GM18520 (cell line): ENCODE measurements around the gene DNAAF1.
"Not testable (repeated sequence)": the region's sequence is repeated elsewhere in the genome, so short reads cannot be mapped to it uniquely, and the experiment has no call there.

Experiments used
- ATAC-seq: cut with Tn5 transposase; IDR thresholded peaks from one replicate; pipeline ENCODE4 v1.9.1; 2021; ENCODE audit not compliant: unreplicated experiment

The DNAAF1 gene

DNA sequence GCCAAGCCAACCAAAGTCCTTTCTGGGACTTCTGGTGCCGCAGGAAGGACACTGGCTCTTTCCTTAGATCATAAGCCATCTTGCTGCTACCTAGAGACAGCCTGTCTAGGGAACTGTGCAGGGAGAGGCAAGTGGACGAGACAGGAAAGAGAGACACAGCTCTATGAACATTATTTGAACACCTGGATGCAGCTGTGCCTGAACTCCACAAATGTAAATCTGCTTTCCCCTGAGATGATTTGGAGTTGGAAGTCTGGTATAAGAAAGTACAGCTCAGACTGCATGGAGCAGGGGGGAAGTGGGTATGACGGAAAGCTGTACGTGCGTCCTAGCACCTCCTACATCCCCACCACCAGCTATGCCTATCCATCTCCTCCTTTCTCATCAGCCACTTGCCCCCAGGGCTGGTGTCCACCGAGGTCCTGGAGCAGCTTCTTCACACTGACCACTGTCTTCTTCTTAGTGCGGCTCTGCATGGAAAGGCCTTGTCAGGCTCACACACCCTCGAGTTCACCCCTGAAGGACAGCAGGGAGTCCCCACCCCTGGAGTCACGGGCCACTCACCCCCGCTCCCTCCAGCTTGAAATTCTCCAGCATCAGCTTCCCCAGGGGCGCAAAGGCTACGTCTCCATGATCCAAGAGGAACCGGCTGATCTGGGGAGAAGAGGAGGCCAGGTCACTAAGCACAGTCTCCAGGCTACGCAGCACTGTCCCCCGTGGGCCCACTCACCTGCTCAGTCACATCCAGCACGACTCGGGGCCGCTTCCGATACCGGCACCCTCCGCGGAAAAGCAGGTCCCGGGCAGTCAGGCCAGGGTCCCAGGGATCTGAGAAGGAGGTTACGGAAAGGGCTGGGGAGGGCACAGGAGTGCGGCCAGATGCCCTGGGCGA is 37.8 kb downstream of the DNAAF1 start:
- no peak for ATAC-seq

DNA sequence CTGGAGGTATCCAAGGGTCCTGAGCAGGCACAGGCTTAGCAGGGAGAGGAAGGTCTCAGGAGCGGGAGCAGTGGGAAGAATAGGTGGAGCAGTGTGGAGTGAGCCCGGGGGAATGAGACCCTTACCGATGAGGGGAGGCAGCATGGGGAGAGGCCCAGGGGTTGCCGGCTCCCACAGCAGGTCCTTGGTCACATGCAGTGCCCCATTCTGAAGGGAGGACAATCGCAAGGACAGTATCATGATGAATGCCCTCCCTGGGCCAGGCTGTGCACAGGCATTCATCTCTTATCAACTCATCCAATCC is 38.4 kb downstream of the DNAAF1 start:
- no peak for ATAC-seq

DNA sequence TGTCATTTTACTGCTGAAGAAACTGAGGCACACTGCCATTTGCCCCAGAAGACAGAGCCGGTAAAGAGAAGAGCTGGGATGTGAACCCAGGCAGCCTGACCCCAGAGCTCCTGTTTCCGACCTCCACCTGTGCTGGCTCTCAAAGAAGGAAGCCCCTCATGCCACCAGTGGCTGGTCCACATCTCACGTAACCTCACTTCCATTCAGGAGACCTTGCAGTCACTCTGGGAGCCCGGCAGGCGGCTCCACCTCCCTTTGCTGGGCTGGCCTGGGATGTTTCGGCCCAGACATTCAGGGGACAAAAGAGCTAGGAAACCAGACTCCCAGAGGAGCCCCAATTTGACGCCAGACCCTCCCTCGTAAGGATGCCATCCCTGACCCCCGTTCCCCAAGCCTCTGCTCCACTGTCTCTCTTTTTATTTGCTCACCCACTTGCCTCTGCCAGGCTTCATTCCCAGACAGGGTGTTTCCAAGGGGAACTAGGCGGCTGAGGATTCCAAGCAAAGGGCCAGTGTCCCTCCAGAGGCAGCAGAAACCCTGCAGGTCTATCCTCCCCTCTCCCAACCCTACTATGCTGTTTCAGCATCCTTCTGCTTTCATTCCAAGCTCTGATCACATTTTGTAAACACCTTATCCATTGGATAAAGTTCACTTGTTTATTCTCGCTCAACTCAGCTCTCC is 38.9 kb downstream of the DNAAF1 start:
- ATAC-seq: no peak

DNA sequence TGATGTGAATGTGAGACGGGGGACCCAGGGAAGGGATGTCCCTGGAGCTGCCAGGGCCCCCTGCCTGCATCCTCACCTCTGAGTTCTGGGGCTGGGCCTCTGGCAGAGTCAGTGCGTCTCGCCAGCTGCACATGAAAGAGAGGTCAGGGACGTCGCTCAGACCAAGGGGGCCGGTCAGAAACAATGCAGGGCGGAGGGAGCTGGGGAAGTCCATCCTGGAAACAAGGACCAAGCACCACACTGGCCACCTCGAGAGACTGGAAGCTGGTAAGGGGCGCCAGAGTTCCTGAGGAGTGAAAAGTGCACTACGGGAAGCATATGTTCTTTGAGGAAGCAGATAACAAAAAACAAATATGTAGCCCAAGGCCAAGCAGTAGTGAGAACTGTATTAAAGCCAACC is 39.7 kb downstream of the DNAAF1 start:
- ATAC-seq: no peak

DNA sequence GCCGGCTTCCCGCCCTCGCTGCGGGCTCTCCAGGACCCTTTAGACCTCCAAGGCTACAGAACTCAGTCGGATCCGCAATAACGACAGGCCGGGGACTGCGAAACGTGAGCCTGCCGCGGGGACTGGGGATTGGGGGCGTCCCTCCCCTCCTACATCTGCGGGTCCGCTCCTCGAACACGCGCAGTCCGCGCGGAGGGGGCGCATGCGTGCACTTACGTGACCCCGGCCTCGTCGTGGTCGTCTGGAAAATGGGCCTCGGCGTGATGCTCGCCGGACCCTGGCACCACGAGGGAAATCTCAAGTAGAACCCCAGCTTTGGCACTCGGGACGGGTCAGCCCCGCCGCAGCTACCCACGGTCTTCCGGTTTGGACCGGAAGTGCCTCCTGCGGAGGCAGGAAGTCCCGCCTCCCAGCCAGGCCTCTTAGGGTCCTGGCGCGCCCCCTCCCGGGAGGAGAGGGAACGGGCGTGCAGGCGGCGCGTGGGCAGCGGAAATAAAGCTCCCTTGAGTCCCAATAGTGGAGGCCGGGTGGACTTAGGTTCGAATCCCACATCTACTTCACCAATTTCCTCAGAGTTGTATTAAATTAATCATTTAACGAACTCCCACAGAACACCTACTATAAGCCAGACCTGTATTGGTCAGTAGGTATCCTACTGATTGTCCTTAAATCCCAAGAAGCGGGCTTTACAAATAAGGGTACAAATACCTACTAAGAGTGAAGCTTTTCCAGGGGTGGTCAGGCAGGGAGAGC is 41.8 kb downstream of the DNAAF1 start, which contains the start of gene TAF1C:
Gene TAF1C (minus strand): TSS at position 373 of the 753 bp plus-strand sequence. CDS start 2,069 bp downstream, outside the sequence.
- ATAC-seq: peak; percentile 88

DNA sequence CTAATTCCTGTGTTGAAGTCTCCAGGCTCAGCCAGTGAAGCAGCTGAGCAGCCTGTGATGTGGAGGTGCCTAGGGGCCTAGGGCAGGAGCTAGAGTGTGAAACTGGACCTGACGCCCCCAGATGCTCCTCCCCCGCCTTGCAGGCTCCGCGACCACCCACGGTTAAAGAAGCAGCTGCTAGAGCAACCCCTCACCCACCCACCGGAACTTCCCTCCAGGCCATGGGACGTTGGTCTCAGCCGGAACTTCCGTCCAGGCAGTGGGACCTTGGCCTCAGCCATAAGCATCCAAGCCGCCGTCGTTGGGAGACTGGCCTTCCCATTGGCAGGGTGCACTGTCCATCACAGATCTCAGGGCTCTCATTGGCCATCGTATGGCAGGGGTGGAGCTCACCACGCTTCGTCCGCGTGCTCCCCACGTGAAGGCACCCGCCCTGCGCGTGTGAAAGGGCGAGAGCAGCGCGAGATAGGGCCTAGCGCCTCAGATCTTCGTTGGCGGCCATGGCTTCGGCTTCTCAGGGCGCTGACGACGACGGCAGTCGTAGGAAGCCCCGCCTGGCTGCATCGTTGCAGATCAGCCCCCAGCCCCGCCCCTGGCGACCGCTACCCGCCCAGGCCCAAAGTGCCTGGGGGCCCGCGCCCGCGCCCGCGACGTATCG is 45.8 kb downstream of the DNAAF1 start, which contains the start of gene ADAD2:
Gene ADAD2 (plus strand): TSS at position 427 of the 658 bp plus-strand sequence. CDS start 74 bp downstream, at position 501.
- no peak for ATAC-seq

DNA sequence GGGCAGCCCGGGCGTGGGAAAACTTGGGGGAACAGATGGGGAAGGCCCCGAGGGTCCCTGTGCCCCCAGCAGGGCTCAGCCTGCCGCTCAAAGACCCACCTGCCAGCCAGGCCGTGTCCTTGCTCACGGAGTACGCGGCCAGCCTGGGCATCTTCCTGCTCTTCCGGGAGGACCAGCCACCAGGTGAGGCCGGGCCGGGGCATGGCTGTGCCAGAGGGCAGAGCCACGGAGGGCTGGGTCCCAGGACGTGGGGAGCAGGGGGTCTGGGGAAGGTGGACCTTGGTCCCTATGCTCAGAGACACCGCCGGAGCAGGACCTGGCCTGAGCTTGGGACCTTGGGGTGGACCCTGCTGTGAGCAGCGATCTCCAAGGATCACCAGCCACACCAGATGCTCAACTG is 46.4 kb downstream of the DNAAF1 start:
- no peak for ATAC-seq

DNA sequence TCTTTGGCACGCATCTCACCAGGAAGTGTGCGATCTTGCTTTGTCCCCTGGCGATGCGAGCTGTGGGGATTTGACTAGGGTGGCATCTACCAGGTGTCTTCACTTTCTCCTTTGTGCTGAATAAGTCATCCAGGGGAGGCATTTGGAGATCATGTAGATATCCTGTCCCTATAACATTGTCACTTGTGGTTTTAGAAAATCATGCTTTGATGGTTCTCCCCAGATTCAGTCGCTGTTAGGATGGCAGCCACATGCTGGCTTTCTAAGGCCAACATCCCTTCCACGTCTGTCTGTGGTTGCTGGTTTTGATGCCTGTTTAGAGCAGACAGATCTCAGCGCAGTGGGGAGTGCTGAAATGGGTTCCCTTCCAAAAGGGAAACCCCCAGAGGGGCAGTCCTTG is 48.4 kb downstream of the DNAAF1 start:
- ATAC-seq: no peak

DNA sequence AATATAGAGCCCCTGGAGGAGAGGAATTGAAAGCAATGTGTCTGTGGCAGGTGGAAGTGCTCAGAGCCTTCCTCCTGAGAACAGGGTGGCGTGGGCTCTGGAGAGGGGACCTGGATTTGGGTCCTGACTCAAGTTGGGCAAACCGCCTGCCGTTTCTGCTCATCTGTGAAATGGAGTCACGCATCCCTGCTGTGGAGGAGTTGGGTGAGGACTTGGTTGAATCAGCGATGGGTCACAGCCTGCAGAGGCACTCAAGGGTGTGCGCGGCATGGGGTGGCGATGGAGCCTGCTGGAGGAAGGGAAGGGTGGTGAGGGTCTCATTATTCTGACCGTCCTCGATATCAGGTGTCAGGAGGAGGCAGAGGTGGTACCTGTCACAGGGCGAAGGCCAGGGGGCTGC is 48.9 kb downstream of the DNAAF1 start:
- ATAC-seq: no peak

DNA sequence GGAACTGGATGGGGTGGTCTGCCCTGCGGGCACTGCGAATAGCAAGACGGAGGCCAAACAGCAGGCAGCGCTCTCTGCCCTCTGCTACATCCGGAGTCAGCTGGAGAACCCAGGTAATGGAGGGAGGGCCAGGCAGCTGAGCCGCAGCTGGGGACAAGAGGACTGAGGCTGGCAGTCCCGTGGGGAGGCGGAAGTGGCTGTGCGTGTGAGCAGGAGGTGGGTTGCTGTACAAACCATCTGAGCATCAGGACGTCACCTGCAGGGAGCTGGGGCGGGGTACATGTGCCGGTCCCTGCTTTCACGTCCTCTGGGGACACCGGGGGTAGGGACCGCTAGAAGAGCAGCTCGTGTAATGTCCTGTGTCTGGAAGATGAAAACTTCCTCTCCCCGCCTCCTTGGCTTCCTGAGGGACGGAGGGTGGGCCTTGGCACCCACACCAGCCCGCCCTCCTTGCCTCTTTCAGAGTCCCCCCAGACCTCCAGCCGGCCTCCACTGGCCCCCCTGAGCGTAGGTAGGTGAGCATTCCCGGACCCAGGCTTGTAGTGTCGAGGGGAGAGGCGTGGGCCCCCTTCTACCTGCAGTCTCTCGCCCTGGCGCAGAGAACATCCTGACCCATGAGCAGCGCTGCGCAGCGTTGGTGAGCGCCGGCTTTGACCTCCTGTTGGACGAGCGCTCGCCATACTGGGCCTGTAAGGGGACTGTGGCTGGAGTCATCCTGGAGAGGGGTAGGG is 49.5 kb downstream of the DNAAF1 start:
- no peak for ATAC-seq

DNA sequence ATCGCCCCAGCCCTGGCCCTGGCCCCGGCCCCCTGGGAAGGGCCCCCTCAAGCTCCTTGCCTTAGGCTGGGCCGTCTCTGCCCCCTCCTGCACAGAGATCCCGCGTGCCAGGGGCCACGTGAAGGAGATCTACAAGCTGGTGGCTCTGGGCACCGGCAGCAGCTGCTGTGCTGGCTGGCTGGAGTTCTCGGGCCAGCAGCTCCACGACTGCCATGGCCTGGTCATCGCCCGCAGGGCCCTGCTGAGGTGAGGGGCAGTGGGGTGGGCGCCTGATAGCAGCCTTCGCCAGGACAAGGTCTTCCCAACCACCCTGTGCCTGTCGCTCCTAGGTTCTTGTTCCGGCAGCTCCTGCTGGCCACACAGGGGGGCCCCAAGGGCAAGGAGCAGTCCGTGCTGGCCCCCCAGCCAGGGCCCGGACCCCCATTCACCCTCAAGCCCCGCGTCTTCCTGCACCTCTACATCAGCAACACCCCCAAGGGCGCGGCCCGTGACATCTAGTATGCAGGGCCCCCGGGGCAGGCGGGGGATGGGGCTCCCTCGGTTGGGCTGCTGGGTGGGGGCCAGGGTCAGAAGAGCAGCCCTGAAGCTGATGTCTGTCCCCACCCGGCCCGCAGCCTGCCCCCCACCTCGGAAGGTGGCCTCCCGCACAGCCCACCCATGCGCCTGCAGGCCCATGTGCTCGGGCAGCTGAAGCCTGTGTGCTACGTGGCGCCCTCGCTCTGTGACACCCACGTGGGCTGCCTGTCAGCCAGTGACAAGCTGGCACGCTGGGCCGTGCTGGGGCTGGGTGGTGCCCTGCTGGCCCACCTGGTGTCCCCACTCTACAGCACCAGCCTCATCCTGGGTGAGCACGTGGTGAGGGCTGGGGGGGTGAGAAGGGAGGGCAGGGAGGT is 50.3 kb downstream of the DNAAF1 start:
- ATAC-seq: no peak

DNA sequence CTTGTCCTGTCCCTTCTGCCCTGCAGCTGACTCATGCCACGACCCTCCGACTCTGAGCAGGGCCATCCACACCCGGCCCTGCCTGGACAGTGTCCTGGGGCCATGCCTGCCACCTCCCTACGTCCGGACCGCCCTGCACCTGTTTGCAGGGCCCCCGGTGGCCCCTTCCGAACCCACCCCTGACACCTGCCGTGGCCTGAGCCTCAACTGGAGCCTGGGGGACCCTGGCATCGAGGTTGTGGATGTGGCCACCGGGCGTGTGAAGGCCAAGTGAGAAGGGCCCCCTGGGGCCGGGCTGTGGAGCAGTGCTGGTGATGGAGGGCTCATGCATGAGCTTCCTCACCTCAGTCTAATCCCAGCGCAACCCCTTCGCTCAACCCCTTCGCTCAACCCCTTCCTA is 51.0 kb downstream of the DNAAF1 start:
- no peak for ATAC-seq

DNA sequence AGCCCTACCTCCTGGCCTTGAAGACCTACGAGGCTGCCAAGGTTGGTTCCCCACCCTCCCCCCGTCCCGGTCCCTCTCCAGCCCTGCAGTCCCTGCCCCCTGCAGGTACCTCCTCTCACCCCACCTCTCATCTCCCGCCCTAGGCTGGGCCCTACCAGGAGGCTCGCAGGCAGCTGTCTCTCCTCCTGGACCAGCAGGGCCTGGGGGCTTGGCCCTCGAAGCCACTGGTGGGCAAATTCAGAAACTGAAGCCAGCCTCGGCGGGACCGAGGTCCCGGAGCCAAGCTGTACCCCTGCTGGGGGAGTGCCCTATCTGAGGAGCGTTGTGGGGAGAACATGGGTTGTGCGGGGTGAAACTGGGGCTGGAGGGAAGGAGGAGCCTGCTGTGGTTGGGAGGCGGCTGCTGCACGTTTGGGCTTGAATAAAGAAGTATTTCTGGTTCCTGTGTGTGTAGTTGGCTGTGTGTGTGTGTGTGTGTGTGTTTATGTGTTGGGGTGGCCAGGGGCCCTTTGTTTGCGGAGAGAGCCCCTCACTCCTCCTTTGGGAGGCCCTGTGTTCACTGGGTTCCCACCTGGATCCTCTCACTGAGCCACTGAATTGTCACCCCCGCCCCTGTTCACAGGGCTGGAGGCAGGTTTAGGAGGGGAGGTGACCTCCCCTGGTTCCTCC is 51.8 kb downstream of the DNAAF1 start:
- ATAC-seq: no peak

DNA sequence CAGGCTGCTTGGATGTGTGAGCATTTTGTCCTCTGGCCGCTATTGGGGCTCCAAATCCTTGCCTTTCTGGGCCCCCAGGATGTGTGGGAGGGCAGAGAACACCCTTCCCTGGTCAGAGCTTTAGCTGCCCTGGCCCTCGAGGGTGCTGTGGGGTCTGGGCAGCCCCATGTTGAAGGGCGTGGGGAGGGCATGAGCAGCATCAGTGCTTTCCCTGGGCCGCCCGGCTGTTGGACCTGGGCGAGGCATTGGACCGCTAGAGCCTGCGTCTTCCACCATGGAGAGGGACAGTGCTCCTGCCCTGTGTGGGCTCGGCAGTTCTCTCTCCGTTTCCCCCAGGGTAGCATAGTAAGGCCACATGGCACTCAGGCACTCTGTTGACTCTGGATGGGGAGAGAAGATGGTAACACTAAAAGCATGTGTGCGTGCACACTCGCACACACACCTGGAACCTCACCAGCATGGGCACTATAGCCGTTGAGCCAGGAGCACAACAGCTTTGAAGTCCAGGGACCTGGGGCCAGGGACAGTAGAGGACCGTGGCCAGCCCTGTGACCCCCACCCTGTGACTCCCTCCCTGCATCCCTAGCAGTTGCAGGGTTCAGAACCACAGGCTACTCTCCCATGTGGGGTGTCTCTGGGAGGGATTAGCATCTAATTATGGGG is 52.5 kb downstream of the DNAAF1 start:
- ATAC-seq: no peak

DNA sequence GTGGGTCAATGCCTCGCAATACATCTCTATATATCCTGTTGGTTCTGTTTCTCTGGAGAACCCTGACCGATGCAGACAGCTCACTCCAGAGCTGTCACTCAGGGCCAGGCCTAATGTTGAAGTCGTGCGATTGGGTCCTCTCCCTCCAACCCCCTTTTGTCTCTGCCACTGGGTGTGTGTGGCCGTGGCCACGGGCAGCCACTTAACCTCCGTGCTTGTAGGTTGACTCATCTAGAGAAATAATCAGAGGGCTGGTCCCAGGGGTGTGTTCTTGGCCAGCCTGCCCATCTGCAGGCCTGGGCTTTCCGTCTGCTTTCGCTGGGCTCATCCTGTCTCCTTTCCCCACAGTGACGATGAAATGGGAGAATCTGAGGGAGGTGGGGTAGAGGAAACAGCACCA is 53.3 kb downstream of the DNAAF1 start:
- ATAC-seq: no peak

DNA sequence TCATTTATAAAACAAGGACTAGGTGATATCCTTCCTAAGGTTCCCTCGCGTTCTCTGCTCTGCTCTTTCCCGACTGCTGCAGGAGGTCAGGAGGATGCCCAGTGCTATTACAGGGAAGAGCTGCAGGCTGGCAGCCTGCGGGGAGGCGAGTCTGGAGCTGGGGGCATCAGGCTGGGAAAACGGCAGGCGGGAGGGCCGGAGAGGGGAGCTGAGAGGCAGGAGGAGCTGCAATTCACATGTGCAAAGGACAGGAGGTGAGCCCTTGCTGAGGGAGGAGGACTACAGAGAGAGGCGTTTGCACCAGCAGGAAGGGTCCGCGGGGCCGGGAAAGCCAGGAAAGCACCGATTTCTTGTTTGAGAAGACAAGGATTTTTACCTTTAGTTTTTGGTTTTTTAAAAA is 54.0 kb downstream of the DNAAF1 start:
- no peak for ATAC-seq

DNA sequence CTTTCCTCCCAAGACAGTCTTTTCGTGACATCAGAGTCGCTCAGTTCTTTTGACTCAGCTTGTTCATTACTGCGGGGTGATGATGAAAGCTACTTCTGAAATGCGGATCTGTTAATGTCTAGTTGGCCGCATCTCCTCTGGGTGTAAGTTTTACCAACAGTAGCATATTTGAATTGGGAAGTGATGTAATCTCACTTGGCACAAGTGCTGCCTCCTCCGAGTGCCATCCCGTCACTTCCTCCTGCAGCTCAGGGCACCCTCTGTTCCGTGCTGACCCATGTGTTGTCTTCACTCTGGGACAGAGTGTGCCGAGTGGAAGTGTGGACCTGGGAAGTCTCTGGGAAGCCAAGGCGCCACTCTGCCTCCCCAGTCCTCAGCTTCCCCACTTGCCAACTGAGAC is 54.8 kb downstream of the DNAAF1 start:
- ATAC-seq: no peak

DNA sequence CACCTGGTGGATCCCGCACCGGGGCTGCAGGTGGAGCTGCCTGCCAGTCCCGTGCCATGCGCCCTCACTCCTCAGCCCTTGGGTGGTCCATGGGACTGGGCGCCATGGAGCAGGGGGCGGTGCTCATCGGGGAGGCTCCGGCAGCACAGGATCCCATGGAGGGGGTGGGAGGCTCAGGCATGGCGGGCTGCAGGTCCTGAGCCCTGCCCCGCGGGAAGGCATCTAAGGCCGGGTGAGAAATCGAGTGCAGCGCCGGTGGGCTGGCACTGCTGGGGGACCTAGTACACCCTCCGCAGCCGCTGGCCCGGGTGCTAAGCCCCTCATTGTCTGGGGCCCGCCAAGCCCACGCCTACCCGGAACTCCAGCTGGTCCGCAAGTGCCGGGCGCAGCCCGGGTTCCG is 59.4 kb downstream of the DNAAF1 start:
- ATAC-seq: not testable (repeated sequence)
